ENCODE measurements around the gene FICD.

Gene FICD

GRCh38 chr12:108559007-108559655, 44.1 kb downstream of the FICD start:
- ChIA-PET POLR2A (ENCODE audit: low non-redundant PET) (no interaction called here), CTCF (interaction anchor here (0.6 kb wide), 1 partner anchor 535 kb away, joined by 3 read pairs; no protein-coding TSS in a partner anchor)
- no peak overlapping the region for H3K27ac ChIP-seq
- no peak for TF ChIP-seq CTCF (conservative IDR thresholded peaks at IDR 0.05; ENCODE audit: low read depth)
- DNase-seq (ENCODE audit: low spot score): no peak

GRCh38 chr12:108559748-108560147, 44.7 kb downstream of the FICD start:
- POLR2A ChIA-PET (ENCODE audit: low non-redundant PET): interaction anchor here (0.6 kb wide), 1 partner anchor 203 kb away, joined by 3 read pairs; no protein-coding TSS in a partner anchor
- no peak for TF ChIP-seq CTCF (conservative IDR thresholded peaks at IDR 0.05; ENCODE audit: low read depth)
- H3K27ac ChIP-seq: no peak overlapping the region
- no peak for DNase-seq (ENCODE audit: low spot score)
- CTCF ChIA-PET: no interaction called here

- H3K27ac ChIP-seq: peak overlapping the region; percentile 76
- no peak for TF ChIP-seq CTCF (conservative IDR thresholded peaks at IDR 0.05; ENCODE audit: low read depth)
- POLR2A ChIA-PET (ENCODE audit: low non-redundant PET): interaction anchor here (0.6 kb wide), 1 partner anchor 202 kb away, joined by 3 read pairs; no protein-coding TSS in a partner anchor
Observed at GRCh38 chr12:108560321-108560721, 45.2 kb downstream of the FICD start.

GRCh38 chr12:108560752-108561719, 46.0 kb downstream of the FICD start, which contains the start of gene SART3:
SART3 (minus strand) TSS chr12:108561173; CDS start chr12:108561154, 19 bp downstream.
- peak; percentile 80 for DNase-seq (ENCODE audit: low spot score)
- no peak for TF ChIP-seq CTCF (conservative IDR thresholded peaks at IDR 0.05; ENCODE audit: low read depth)
- ChIA-PET POLR2A (ENCODE audit: low non-redundant PET) (no interaction called here), CTCF (no interaction called here)
- H3K27ac ChIP-seq: peak within 1 kb of the TSS; percentile 83

More at GRCh38 chr12:108560321-108560721, 45.2 kb downstream of the FICD start:
- CTCF ChIA-PET: no interaction called here
- no peak for DNase-seq (ENCODE audit: low spot score)

DNA sequence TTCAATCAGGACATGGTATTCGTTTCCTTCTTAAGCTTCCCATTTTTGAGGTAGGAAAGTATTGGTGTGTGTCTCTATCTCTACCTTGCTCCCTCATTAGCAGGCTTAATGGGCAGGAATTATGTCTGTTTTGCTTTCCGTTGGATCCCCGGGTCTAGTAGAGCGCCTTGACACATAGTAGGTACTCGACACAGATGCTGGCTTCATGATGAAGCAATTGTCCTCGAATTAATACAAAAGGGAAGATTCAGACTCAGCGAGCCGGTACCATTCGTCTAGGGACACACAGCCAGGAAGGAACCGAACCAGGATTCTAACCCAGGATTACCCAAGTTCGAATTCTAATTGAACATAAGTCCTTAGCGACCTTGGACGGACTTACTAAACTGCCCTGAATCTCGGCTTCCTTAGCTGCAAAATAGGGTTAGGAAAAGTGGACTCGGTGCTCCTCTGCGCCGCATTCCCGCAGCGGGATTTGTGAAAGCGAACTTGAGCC, 46.8 kb downstream of the FICD start:
- no peak for DNase-seq (ENCODE audit: low spot score)
- peak overlapping the region; percentile 83 for H3K27ac ChIP-seq
- ChIA-PET CTCF (interaction anchor here (0.5 to 4.4 kb wide), 2 partner anchors 56 to 77 kb away, joined by 4 to 30 read pairs; no protein-coding TSS in a partner anchor), POLR2A (ENCODE audit: low non-redundant PET) (interaction anchor here (0.5 kb wide), 1 partner anchor 643 kb away, joined by 5 read pairs; no protein-coding TSS in a partner anchor)
- TF ChIP-seq CTCF (conservative IDR thresholded peaks at IDR 0.05; ENCODE audit: low read depth): no peak
